Measurements from ENCODE around the gene GNG8.

Gene GNG8

DNA sequence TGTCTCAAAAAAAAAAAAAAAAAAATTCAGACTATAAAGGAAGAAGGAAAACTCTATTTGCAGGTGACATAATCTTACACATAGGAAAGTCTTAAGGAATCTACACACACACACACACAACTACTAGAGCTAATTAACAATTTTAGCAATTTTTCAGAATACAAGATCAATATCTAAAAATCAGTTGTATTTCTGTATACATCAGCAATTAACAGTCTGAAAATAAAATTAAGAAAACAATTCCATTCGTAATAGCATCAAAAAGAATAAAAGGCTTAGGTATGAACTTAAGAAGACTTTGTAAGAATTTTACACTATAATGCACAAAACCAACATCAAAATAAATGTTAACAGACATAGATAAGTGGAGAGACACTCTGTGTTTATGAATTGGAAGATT, 50.5 kb downstream of the GNG8 start:
- Mint-ChIP-seq H3K4me1 (ENCODE audit: low read depth) (peaks cover 8% of the 10 kb centered on the region), H3K36me3 (no peaks in the 10 kb centered on the region), H3K27ac (no peak overlapping the region), H3K4me3 (no peak overlapping the region), H3K9me3 (ENCODE audit: low read depth) (no peaks in the 10 kb centered on the region), H3K27me3 (no peaks in the 10 kb centered on the region)
